Measurements from ENCODE around the gene EIF4G3. TPM values are rescaled to one million over a fixed set of nuclear protein-coding genes. Genes with fewer than 3 reads are reported as not detected.

Gene EIF4G3
- total and polyA plus RNA-seq, 2 donors (not counting 3 experiments of a cell fraction or from before 2014, with no cell fraction given): 40.7 to 78.5 TPM

DNA sequence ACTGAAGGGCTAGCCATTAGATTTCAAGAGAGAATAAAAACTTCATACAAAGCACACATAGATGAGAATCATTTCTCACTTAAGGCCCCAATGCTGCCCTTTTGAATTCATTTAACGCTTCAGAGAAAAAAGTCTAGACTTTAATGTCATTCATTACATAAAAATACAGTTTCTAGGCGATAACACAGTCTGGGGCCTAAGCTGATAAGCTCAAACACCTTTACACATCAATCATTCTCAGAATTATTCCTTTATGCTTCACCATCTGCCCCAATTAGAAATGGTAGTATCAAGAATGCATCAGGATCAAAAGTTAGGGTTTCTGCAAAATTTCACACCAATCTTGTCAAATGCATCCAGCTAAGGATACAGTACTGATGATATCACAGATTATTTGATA, 289.5 kb downstream of the EIF4G3 start:
- Histone ChIP-seq H2AFZ (ENCODE audit: low read depth, low read length) (no peak overlapping the region), H3K4me1 (ENCODE audit: control insufficient read depth, extremely low read depth, insufficient read depth, low read length) (no peaks in the 10 kb centered on the region), H3K9me3 (replicated peaks; ENCODE audit: control insufficient read depth, insufficient read depth, low read length) (no peaks in the 10 kb centered on the region), H3K9ac (replicated peaks; ENCODE audit: extremely low read depth, insufficient read depth, low read length) (no peak overlapping the region), H4K20me1 (replicated peaks; ENCODE audit: control insufficient read depth, extremely low read depth, insufficient read depth, low read length) (no peaks in the 10 kb centered on the region), H3K27me3 (ENCODE audit: control insufficient read depth in 2 of 2, insufficient read depth in 2 of 2, low read length in 2 of 2) (no peaks in the 10 kb centered on the region), H3K79me2 (ENCODE audit: control insufficient read depth, insufficient read depth, low read length) (no peaks in the 10 kb centered on the region), H3K4me2 (ENCODE audit: insufficient read depth, low read length) (no peak overlapping the region), H3K4me3 (replicated peaks in 1 of 3; ENCODE audit: insufficient read depth in 1 of 3, low read depth in 1 of 3, low read length in 3 of 3) (no peak overlapping the region), H3K9me1 (replicated peaks; ENCODE audit: control insufficient read depth, extremely low read depth, insufficient read depth, low read length) (no peaks in the 10 kb centered on the region), H3K27ac (ENCODE audit: insufficient read depth, low read depth, low read length) (no peak overlapping the region), H3K36me3 (ENCODE audit: control insufficient read depth in 2 of 2, extremely low read depth in 1 of 2, insufficient read depth in 2 of 2, low read length in 2 of 2) (peaks cover 2 to 3% of the 10 kb centered on the region in 2 experiments)
- DNase-seq (ENCODE audit: low read depth, low spot score) (no peak), FAIRE-seq (no peak)
- intact Hi-C loops (cut with micrococcal nuclease) (no loop called here), dilution Hi-C loops (cut with MboI; ENCODE audit: extremely low pct_ligation_motif_present, low sequenced_read_pairs) (no loop called here)
- TF ChIP-seq GATA2 (IDR thresholded peaks at IDR 0.05; ENCODE audit: insufficient read depth, insufficient read length, low read depth, low read length) (no peak), POLR2A (IDR thresholded peaks at IDR 0.05; ENCODE audit: low read depth, low read length) (no peak), JUN (IDR thresholded peaks at IDR 0.05; ENCODE audit: borderline replicate concordance, insufficient read depth, insufficient read length, low read depth) (no peak), EZH2 (IDR thresholded peaks at IDR 0.05; ENCODE audit: borderline replicate concordance, low read depth, low read length, severe bottlenecking) (no peak), POLR2AphosphoS5 (IDR thresholded peaks at IDR 0.05; ENCODE audit: insufficient read depth, low read depth, low read length) (no peak), MYC (IDR thresholded peaks at IDR 0.05; ENCODE audit: low read depth, low read length) (no peak), FOS (IDR thresholded peaks at IDR 0.05; ENCODE audit: borderline replicate concordance, insufficient read depth, low read length) (no peak)
- TF ChIP-seq, protein P1, sequence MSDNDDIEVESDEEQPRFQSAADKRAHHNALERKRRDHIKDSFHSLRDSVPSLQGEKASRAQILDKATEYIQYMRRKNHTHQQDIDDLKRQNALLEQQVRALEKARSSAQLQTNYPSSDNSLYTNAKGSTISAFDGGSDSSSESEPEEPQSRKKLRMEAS (IDR thresholded peaks at IDR 0.05; ENCODE audit: insufficient read depth, insufficient read length): no peak
- TF ChIP-seq, protein P2, sequence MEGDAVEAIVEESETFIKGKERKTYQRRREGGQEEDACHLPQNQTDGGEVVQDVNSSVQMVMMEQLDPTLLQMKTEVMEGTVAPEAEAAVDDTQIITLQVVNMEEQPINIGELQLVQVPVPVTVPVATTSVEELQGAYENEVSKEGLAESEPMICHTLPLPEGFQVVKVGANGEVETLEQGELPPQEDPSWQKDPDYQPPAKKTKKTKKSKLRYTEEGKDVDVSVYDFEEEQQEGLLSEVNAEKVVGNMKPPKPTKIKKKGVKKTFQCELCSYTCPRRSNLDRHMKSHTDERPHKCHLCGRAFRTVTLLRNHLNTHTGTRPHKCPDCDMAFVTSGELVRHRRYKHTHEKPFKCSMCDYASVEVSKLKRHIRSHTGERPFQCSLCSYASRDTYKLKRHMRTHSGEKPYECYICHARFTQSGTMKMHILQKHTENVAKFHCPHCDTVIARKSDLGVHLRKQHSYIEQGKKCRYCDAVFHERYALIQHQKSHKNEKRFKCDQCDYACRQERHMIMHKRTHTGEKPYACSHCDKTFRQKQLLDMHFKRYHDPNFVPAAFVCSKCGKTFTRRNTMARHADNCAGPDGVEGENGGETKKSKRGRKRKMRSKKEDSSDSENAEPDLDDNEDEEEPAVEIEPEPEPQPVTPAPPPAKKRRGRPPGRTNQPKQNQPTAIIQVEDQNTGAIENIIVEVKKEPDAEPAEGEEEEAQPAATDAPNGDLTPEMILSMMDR (IDR thresholded peaks at IDR 0.05; ENCODE audit: extremely low read depth in 1 of 2, insufficient read depth in 1 of 2, low read depth in 1 of 2, low read length in 2 of 2): no peak
- ChIA-PET POLR2A (no interaction called here), CTCF (no interaction called here)
- BruUV-seq (replicated peaks): no TSS peak

Measured in endothelial cell of umbilical vein (primary cell).